Measurements from ENCODE around the gene MFAP4.

GRCh38 chr17:19392303-19392702 is 5.3 kb upstream of the MFAP4 start:
- TF ChIP-seq CTCF (IDR thresholded peaks at IDR 0.05; ENCODE audit: poor library complexity) (no peak), EZH2phosphoT487 (IDR thresholded peaks at IDR 0.05; ENCODE audit: low read depth, severe bottlenecking, unreplicated experiment) (no peak)
